ENCODE measurements around the gene PRKAB2. TPM values are rescaled to one million over a fixed set of nuclear protein-coding genes. Genes with fewer than 3 reads are reported as not detected.
"Not testable (repeated sequence)": the region's sequence is repeated elsewhere in the genome, so short reads cannot be mapped to it uniquely, and the experiment has no call there.

PRKAB2 gene
- total RNA-seq, 1 donor from 2014 or later, result 10.1 TPM

DNA sequence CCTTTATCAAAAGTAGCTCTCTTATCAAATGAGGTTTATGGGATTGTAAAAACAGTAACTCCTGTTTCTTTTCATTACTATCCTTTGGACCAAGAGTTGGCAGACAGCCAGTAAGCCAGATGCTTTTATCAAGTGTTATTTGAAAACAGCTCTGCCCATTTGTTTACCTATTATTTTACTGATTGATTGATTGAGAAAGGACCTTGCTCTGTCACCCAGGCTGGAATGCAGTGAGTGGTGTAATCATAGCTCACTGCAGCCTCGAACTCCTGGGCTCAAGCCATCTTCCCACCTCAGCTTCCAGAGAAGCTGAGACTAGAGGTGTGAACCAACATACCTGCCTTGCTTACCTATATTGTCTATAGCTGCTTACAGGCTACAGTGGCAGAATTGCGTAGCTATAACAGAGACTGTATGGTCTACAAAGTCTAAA is 3.6 kb downstream of the PRKAB2 start:
- H3K4me1 Mint-ChIP-seq (ENCODE audit: unreplicated experiment), result peaks cover 59% of the 10 kb centered on the region
- DNase-seq (ENCODE audit: extremely low spot score, unreplicated experiment), result no peak
- H3K27me3 Mint-ChIP-seq (ENCODE audit: unreplicated experiment), result no peaks in the 10 kb centered on the region
- no peak overlapping the region for H3K4me3 Mint-ChIP-seq (ENCODE audit: unreplicated experiment)
- H3K27ac Mint-ChIP-seq (ENCODE audit: unreplicated experiment), result peak overlapping the region; percentile 90
- TF ChIP-seq, protein P1, sequence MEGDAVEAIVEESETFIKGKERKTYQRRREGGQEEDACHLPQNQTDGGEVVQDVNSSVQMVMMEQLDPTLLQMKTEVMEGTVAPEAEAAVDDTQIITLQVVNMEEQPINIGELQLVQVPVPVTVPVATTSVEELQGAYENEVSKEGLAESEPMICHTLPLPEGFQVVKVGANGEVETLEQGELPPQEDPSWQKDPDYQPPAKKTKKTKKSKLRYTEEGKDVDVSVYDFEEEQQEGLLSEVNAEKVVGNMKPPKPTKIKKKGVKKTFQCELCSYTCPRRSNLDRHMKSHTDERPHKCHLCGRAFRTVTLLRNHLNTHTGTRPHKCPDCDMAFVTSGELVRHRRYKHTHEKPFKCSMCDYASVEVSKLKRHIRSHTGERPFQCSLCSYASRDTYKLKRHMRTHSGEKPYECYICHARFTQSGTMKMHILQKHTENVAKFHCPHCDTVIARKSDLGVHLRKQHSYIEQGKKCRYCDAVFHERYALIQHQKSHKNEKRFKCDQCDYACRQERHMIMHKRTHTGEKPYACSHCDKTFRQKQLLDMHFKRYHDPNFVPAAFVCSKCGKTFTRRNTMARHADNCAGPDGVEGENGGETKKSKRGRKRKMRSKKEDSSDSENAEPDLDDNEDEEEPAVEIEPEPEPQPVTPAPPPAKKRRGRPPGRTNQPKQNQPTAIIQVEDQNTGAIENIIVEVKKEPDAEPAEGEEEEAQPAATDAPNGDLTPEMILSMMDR (IDR thresholded peaks at IDR 0.05), result no peak
- peaks cover 13% of the 10 kb centered on the region for H3K36me3 Mint-ChIP-seq (ENCODE audit: unreplicated experiment)
- H3K9me3 Mint-ChIP-seq (ENCODE audit: unreplicated experiment), result no peaks in the 10 kb centered on the region

DNA sequence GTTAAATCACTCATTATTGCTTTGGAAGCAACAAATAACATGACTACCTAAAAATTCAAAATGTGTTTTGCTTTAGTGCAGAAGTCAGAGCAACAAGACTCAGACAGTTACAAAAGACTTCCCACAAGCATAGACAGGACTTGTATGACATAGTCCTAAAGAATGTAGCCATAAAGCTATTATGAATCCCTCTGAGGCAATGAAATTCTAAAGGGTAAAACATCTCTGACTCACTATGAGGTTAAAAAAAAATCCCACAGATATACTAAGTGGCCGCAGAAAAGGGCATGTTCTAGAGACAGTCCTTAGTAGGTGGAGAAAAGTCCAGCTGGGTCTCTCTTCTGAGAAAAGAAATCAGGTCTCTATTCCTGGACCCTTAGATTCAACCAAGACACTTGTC is 4.9 kb downstream of the PRKAB2 start:
- peak overlapping the region; percentile 90 for H3K27ac Mint-ChIP-seq (ENCODE audit: unreplicated experiment)
- DNase-seq (ENCODE audit: extremely low spot score, unreplicated experiment), result no peak
- TF ChIP-seq, protein P1 (IDR thresholded peaks at IDR 0.05), result no peak
- H3K36me3 Mint-ChIP-seq (ENCODE audit: unreplicated experiment), result peaks cover 17% of the 10 kb centered on the region
- H3K4me1 Mint-ChIP-seq (ENCODE audit: unreplicated experiment), result peaks cover 51% of the 10 kb centered on the region
- H3K9me3 Mint-ChIP-seq (ENCODE audit: unreplicated experiment), result no peaks in the 10 kb centered on the region
- no peak overlapping the region for H3K4me3 Mint-ChIP-seq (ENCODE audit: unreplicated experiment)
- H3K27me3 Mint-ChIP-seq (ENCODE audit: unreplicated experiment), result no peaks in the 10 kb centered on the region

DNA sequence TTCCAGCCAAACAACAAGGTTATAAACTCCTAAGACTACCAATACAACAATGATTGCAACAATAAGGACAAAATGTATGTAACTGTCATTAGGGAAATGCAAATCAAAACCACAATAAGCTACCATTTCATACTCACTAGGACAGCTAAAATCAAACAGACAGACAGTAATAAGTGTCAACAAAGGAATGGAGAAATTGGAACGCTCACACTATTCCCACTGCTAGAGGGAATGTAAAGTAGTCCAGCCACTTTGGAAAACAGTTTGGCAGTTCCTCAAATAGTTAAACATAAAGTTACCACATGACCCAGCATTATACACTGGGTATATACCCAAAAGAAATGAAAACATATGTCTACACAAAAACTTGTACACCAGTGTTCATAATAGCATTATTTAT is 9.3 kb downstream of the PRKAB2 start:
- Mint-ChIP-seq H3K27ac (ENCODE audit: unreplicated experiment) (no peak overlapping the region), H3K4me3 (ENCODE audit: unreplicated experiment) (no peak overlapping the region), H3K36me3 (ENCODE audit: unreplicated experiment) (peaks cover 52% of the 10 kb centered on the region), H3K9me3 (ENCODE audit: unreplicated experiment) (no peaks in the 10 kb centered on the region), H3K27me3 (ENCODE audit: unreplicated experiment) (no peaks in the 10 kb centered on the region), H3K4me1 (ENCODE audit: unreplicated experiment) (peaks cover 21% of the 10 kb centered on the region)
- TF ChIP-seq, protein P1 (IDR thresholded peaks at IDR 0.05), result no peak
- DNase-seq (ENCODE audit: extremely low spot score, unreplicated experiment), result no peak

DNA sequence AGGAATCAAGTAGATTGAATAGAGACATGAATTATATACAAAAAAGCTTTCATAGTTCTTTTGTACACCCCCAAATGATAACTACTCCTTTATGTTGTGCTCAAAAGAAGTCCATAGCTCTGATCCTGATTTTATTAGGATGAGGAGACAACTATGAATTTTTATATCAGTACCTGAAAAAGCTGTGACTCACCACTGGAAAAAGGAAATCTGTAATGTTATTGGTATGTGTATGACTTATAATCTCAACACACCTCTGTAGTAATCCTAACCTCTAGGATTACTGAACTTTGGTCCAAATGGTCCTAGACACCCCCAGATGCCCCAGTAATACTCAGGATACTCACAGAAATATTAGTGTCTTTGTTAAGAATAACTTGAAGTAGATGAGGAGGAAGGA is 10.2 kb downstream of the PRKAB2 start:
- peaks cover 60% of the 10 kb centered on the region for H3K36me3 Mint-ChIP-seq (ENCODE audit: unreplicated experiment)
- no peak for DNase-seq (ENCODE audit: extremely low spot score, unreplicated experiment)
- no peaks in the 10 kb centered on the region for H3K27me3 Mint-ChIP-seq (ENCODE audit: unreplicated experiment)
- peaks cover 11% of the 10 kb centered on the region for H3K4me1 Mint-ChIP-seq (ENCODE audit: unreplicated experiment)
- no peaks in the 10 kb centered on the region for H3K9me3 Mint-ChIP-seq (ENCODE audit: unreplicated experiment)
- no peak overlapping the region for H3K27ac Mint-ChIP-seq (ENCODE audit: unreplicated experiment)
- TF ChIP-seq, protein P1 (IDR thresholded peaks at IDR 0.05), result no peak
- no peak overlapping the region for H3K4me3 Mint-ChIP-seq (ENCODE audit: unreplicated experiment)

DNA sequence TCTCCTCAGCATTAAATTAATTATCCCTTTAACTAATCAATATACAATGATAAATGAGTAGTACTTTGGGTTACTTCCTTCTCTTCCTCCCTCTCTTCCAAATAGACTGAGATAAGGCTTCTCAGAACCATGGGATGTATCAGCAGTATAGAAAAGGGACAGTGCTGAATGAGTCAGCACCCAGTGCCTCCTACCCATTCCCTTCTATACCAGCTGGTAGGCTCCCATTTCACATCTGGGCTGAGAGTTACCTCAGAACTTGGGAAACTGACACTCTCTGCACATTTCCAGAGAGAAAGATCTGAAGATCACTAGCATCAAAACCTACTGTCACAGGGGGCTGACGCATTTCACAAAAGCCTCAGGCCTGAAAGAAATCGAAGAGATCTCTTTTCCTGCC is 15.2 kb downstream of the PRKAB2 start:
- H3K27me3 Mint-ChIP-seq (ENCODE audit: unreplicated experiment); H3K9me3 Mint-ChIP-seq (ENCODE audit: unreplicated experiment); DNase-seq (ENCODE audit: extremely low spot score, unreplicated experiment); H3K4me3 Mint-ChIP-seq (ENCODE audit: unreplicated experiment); H3K27ac Mint-ChIP-seq (ENCODE audit: unreplicated experiment); H3K4me1 Mint-ChIP-seq (ENCODE audit: unreplicated experiment): not testable (repeated sequence)
- peaks cover 59% of the 10 kb centered on the region for H3K36me3 Mint-ChIP-seq (ENCODE audit: unreplicated experiment)

DNA sequence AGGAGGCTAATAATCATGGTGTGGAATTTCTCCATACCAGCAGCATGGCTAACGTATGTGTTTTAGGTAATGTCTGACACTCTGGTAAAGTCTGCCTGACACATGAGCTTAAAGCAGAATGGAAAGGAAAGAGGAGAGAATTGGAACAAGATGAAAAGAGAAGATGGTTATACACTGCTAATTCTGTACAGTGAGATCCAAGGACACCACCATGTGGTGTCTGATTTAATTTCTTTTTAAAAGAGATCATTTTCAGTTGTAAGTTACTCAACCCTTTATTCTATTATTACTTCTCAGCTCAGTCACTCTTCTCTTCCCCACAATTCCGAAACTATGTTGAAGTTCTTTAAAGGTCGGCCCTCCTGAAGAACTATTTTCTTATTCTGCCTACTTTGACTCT is 15.6 kb downstream of the PRKAB2 start:
- Mint-ChIP-seq H3K36me3 (ENCODE audit: unreplicated experiment) (peaks cover 56% of the 10 kb centered on the region), H3K4me1 (ENCODE audit: unreplicated experiment) (no peaks in the 10 kb centered on the region)

More for the DNA sequence above, 15.6 kb downstream of the PRKAB2 start:
- DNase-seq (ENCODE audit: extremely low spot score, unreplicated experiment), result no peak
- Mint-ChIP-seq H3K9me3 (ENCODE audit: unreplicated experiment) (no peaks in the 10 kb centered on the region), H3K27ac (ENCODE audit: unreplicated experiment) (no peak overlapping the region), H3K27me3 (ENCODE audit: unreplicated experiment) (no peaks in the 10 kb centered on the region), H3K4me3 (ENCODE audit: unreplicated experiment) (no peak overlapping the region)
- TF ChIP-seq, protein P1 (IDR thresholded peaks at IDR 0.05), result no peak

All from osteocyte (in vitro differentiated cells).